ENCODE measurements around the gene TMEM143.

TMEM143 gene

DNA sequence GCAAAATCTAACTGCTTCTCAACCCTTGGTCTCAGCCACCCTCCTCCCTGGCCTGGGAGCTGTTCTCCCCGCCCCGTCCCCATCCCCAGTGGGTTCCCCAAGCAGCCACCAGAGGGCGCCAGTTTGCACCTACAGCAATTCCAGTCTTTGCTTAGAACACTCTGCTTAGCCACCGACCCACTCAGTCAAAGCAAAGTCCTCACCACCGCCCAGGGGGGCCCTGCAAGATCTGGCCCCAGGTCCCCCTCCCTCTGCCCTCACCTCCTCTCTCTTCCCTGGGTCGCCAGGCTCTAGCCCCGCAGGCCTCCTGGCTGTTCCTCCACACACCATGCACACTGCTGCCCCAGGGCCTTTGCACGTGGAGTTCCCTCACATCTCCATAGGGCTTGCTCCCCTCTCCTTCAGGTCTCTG, 12.4 kb downstream of the TMEM143 start:
- TF ChIP-seq, protein P1, sequence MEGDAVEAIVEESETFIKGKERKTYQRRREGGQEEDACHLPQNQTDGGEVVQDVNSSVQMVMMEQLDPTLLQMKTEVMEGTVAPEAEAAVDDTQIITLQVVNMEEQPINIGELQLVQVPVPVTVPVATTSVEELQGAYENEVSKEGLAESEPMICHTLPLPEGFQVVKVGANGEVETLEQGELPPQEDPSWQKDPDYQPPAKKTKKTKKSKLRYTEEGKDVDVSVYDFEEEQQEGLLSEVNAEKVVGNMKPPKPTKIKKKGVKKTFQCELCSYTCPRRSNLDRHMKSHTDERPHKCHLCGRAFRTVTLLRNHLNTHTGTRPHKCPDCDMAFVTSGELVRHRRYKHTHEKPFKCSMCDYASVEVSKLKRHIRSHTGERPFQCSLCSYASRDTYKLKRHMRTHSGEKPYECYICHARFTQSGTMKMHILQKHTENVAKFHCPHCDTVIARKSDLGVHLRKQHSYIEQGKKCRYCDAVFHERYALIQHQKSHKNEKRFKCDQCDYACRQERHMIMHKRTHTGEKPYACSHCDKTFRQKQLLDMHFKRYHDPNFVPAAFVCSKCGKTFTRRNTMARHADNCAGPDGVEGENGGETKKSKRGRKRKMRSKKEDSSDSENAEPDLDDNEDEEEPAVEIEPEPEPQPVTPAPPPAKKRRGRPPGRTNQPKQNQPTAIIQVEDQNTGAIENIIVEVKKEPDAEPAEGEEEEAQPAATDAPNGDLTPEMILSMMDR (IDR thresholded peaks at IDR 0.05; ENCODE audit: low read depth, low read length): peak; percentile 68
- DNase-seq (ENCODE audit: extremely low read depth, low read depth): no peak

DNA sequence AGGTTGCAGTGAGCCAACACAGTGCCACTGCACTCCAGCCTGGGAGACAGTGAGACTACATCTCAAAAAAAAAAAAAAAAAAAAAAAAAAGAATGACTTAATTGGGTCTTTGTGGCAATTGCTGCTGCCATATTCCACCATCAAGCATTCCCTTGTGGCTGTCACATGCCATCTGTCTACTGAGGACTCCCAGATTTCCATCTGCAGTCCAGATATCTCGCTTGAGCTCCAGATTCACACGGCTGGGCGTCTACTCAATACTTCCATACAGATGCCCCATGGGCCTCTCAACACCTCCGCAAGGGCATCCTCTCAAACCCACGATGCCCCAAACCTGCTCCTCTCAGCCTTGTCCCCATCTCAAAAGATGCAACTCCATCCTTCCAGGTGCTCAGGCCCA, 12.9 kb downstream of the TMEM143 start:
- TF ChIP-seq, protein P1 (IDR thresholded peaks at IDR 0.05; ENCODE audit: low read depth, low read length): no peak
- DNase-seq (ENCODE audit: extremely low read depth, low read depth): no peak

DNA sequence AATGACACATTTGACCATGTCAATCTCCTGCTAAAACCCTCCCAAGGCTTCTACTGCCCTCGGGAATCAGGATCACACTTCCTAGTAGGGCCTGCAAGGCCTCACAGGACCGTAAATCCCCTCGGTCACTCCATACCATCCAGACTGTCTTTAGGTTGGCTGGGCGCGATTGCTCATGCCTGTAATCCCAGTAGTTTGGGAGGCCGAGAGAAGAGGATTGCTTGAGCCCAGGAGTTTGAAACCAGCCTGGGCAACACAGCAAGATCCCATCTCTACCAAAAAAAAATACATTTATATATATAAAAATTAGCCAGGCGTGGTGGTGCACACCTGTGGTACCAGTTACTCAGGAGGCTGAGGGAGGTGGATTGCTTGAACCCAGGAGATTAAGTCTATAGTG, 15.0 kb downstream of the TMEM143 start:
- no peak for DNase-seq (ENCODE audit: extremely low read depth, low read depth)
- TF ChIP-seq, protein P1 (IDR thresholded peaks at IDR 0.05; ENCODE audit: low read depth, low read length): no peak

DNA sequence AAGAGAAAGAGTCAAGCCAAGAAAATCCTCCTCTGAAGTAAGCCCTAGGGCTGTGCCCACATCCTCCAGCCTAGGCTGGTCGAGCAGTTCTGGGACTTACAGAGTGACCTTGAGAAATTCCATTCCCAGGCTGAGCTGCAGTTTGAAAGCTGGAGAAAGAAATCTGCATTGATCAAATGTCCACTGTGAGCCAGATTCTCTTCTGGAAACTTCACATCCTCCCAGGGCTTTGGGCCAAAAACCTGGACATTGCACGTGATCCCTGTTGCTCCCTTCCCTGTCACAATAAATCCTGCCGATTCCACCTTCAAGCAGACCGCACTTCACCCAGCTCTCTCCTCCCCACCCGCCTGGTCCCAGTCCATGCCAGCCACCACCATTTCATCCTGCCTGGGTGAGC, 15.7 kb downstream of the TMEM143 start:
- peak; percentile 42 for DNase-seq (ENCODE audit: extremely low read depth, low read depth)
- TF ChIP-seq, protein P1 (IDR thresholded peaks at IDR 0.05; ENCODE audit: low read depth, low read length): no peak

DNA sequence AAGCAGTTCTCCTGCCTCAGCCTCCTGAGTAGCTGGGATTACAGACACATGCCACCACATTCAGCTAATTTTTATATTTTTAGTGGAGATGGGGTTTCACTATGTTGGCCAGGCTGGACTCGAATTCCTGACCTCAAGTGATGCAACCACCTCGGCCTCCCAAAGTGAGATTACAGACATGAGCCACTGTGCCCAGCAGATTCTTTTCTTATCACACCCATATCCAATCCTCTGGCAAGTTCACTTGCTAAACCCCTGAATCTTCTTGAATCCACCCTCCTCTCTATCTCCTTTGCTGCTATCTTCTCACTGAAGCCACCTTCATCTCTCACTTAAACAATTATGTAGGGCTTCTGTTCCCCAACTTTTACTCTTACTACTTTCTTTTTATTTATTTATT, 17.5 kb downstream of the TMEM143 start:
- TF ChIP-seq, protein P1 (IDR thresholded peaks at IDR 0.05; ENCODE audit: low read depth, low read length): no peak
- no peak for DNase-seq (ENCODE audit: extremely low read depth, low read depth)

DNA sequence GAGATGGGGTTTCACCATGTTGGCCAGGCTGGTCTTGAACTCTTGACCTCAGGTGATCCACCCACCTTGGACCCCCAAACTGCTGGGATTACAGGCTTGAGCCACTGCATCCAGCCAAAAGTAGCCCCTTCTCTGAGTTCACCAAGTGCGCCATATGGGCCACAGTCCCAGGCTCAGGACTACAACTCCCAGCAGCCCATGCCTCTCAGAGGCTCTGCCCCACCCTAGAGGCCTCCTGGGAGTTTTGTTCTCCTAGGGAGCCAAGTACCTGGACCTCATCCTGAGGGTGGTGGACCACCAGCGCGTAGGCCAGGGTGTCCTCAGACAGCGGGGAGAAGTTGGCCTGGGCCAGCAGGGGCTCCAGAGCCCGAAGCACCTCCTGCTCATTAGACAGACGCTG, 18.8 kb downstream of the TMEM143 start:
- TF ChIP-seq, protein P1 (IDR thresholded peaks at IDR 0.05; ENCODE audit: low read depth, low read length): no peak

DNA sequence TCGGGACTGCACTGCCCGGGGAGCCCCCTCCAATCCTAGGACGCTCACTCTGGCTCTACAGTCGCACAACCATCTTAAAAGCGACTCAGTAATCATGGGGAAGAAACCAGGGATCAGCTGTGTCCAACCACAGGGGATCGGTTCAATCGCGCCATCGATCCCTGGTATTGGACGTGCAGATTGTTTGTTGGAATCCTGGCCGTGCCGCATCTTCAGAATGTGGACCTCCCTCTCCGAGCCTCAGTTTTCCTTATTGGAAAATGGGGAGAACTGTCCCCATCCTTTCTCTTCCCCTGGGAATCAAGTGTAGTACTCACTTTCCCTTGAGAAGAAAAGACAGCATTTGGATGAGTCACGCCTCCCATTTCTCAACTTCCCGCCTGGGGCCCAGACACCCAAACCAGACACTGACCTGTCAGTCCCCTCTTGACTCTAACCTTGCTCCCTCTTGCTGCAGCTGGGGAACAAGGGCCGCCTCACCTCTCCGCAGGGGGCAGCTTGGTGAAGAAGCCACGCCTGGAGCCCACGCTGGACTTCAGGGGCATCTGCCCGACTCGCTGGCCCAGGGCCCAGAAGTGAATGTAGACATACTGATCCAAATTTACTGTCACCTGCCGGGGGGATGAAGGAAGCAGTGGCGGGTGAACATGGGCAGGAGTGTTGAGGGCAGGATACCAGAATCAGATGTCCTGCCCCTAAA, 20.7 kb downstream of the TMEM143 start:
- TF ChIP-seq, protein P1 (IDR thresholded peaks at IDR 0.05; ENCODE audit: low read depth, low read length): no peak
- DNase-seq (ENCODE audit: extremely low read depth, low read depth): no peak

More for the DNA sequence above, 18.8 kb downstream of the TMEM143 start:
- no peak for DNase-seq (ENCODE audit: extremely low read depth, low read depth)

Measured in AG09319 (cell line).